T-helper 2 cell treated with Interferon-gamma antibody and Interleukin-4, amounts not matched to agents 100 ng/mL and 5 ng/mL, for 36 hours (primary cell): ENCODE data around the gene CCDC83. TPM values are rescaled to one million over a fixed set of nuclear protein-coding genes. Genes with fewer than 3 reads are reported as not detected.
"Not testable (repeated sequence)": the region's sequence is repeated elsewhere in the genome, so short reads cannot be mapped to it uniquely, and the experiment has no call there.

Experiments used
- intact Hi-C: fragments of 100-400 bp; cut with micrococcal nuclease; formaldehyde crosslinking; loops from one replicate; pipeline ENCODE4 v1.15.1; 2023
- total RNA-seq: library from RNA; stranded (reverse); gene quantifications from 2 replicates; pipeline ENCODE4 v1.2.3, GENCODE V29; 2022

CCDC83 gene
- total RNA-seq, 1 donor from 2014 or later, result not detected

GRCh38 chr11:85884581-85885021, 29.4 kb downstream of the CCDC83 start:
- intact Hi-C loops, result no loop called here

GRCh38 chr11:85886089-85887056, 31.2 kb downstream of the CCDC83 start:
- intact Hi-C loops, result no loop called here

GRCh38 chr11:85889108-85889507, 33.9 kb downstream of the CCDC83 start:
- intact Hi-C loops, result no loop called here

- intact Hi-C loops, result no loop called here
These were observed 34.7 kb downstream of the CCDC83 start for GRCh38 chr11:85889676-85890579.

- intact Hi-C loops, result no loop called here
These were observed 38.2 kb downstream of the CCDC83 start for GRCh38 chr11:85893395-85893794.

- intact Hi-C loops, result no loop called here
These were observed 41.7 kb downstream of the CCDC83 start for GRCh38 chr11:85896876-85897275.

GRCh38 chr11:85898456-85898855, 43.3 kb downstream of the CCDC83 start:
- intact Hi-C loops, result no loop called here

GRCh38 chr11:85902353-85902752, 47.2 kb downstream of the CCDC83 start:
- intact Hi-C loops, result no loop called here

GRCh38 chr11:85903406-85903805, 48.2 kb downstream of the CCDC83 start:
- intact Hi-C loops, result no loop called here

GRCh38 chr11:85903811-85904210, 48.6 kb downstream of the CCDC83 start:
- intact Hi-C loops, result no loop called here

GRCh38 chr11:85912414-85912813, 57.2 kb downstream of the CCDC83 start:
- intact Hi-C loops, result no loop called here

GRCh38 chr11:85913513-85913912, 58.3 kb downstream of the CCDC83 start:
- intact Hi-C loops, result no loop called here

- intact Hi-C loops, result no loop called here
These were observed 59.2 kb downstream of the CCDC83 start for GRCh38 chr11:85914425-85914824.

GRCh38 chr11:85918910-85919794, 64.0 kb downstream of the CCDC83 start:
- intact Hi-C loops, result no loop called here

GRCh38 chr11:85922367-85922766, 67.2 kb downstream of the CCDC83 start:
- intact Hi-C loops, result no loop called here

GRCh38 chr11:85923455-85923854, 68.3 kb downstream of the CCDC83 start:
- intact Hi-C loops, result no loop called here

- intact Hi-C loops, result not testable (repeated sequence)
These were observed 71.6 kb downstream of the CCDC83 start for GRCh38 chr11:85926653-85927214.

GRCh38 chr11:85930879-85931366, 75.7 kb downstream of the CCDC83 start:
- intact Hi-C loops, result no loop called here

- intact Hi-C loops, result no loop called here
These were observed 79.5 kb downstream of the CCDC83 start for GRCh38 chr11:85934596-85935169.

GRCh38 chr11:85935751-85936150, 80.6 kb downstream of the CCDC83 start:
- intact Hi-C loops, result no loop called here
